CD4-positive, alpha-beta memory T cell (primary cell): ENCODE measurements around the gene TSEN2. TPM values are rescaled to one million over a fixed set of nuclear protein-coding genes. Genes with fewer than 3 reads are reported as not detected.
"Not testable (repeated sequence)": the region's sequence is repeated elsewhere in the genome, so short reads cannot be mapped to it uniquely, and the experiment has no call there.

ENCODE experiments used
- CTCF ChIA-PET: fragments of 350-600 bp; sonication (Branson Sonifier 250); formaldehyde crosslinking; loops from one replicate; lab custom pipeline; 2021; ENCODE audit warnings: inconsistent platforms; ENCODE audit not compliant: partially characterized antibody; lab: Charles Lee
- POLR2A ChIA-PET: fragments of 350-600 bp; sonication (Branson Sonifier 250); formaldehyde crosslinking; loops from one replicate; lab custom pipeline; 2021; ENCODE audit not compliant: partially characterized antibody; lab: Charles Lee
- DNase-seq, 5 donors: peaks; one replicate each; pipeline versions ENCODE4 v3.0.0 to v3.0.0-alpha.2; 2020 to 2022; ENCODE audit warnings: mixed read lengths in 1 of 5
- H3K27ac ChIP-seq: one replicate; pipeline ENCODE4 v1.7.0; 2013; ENCODE audit warnings: low read depth, low read length
- H3K27me3 ChIP-seq: 2 replicates; pipeline ENCODE4 v1.7.0; 2013; ENCODE audit warnings: mild to moderate bottlenecking, low read length, moderate library complexity; ENCODE audit not compliant: insufficient read depth
- H3K36me3 ChIP-seq: 2 replicates; pipeline ENCODE4 v1.7.0; 2013; ENCODE audit warnings: mild to moderate bottlenecking, low read length, moderate library complexity; ENCODE audit not compliant: insufficient read depth
- H3K4me1 ChIP-seq: 2 replicates; pipeline ENCODE4 v1.7.0; 2013; ENCODE audit warnings: mild to moderate bottlenecking, low read length, moderate library complexity; ENCODE audit not compliant: insufficient read depth
- H3K4me3 ChIP-seq, 2 donors: one replicate each; pipeline ENCODE4 v1.7.0; 2013; ENCODE audit warnings: low read length in 2 of 2, mild to moderate bottlenecking in 1 of 2
- H3K9me3 ChIP-seq, 2 donors: one replicate each; pipeline ENCODE4 v1.7.0; 2013; ENCODE audit warnings: low read length in 2 of 2, control low read depth in 1 of 2; ENCODE audit not compliant: control insufficient read depth in 1 of 2
- H3K27ac Mint-ChIP-seq, 7 donors: one replicate each; pipeline ENCODE4 v1.8.0; 2020 to 2021; ENCODE audit warnings: mixed read lengths in 7 of 7, mild to moderate bottlenecking in 6 of 7, inconsistent platforms in 3 of 7, moderate library complexity in 3 of 7
- H3K27me3 Mint-ChIP-seq, 2 donors: one replicate each; pipeline ENCODE4 v1.8.0; 2020 to 2021; ENCODE audit warnings: mixed read lengths in 2 of 2
- H3K36me3 Mint-ChIP-seq, 2 donors: one replicate each; pipeline ENCODE4 v1.8.0; 2020 to 2021; ENCODE audit warnings: mixed read lengths in 2 of 2, inconsistent platforms in 1 of 2, mild to moderate bottlenecking in 1 of 2
- H3K4me1 Mint-ChIP-seq, 4 donors: one replicate each; pipeline ENCODE4 v1.8.0; 2020 to 2021; ENCODE audit warnings: mixed read lengths in 4 of 4, mild to moderate bottlenecking in 1 of 4
- H3K4me3 Mint-ChIP-seq, 8 donors: one replicate each; pipeline ENCODE4 v1.8.0; 2020 to 2021; ENCODE audit warnings: mixed read lengths in 8 of 8, mild to moderate bottlenecking in 7 of 8, moderate library complexity in 6 of 8, inconsistent platforms in 3 of 8
- H3K9me3 Mint-ChIP-seq, 8 donors: one replicate each; pipeline ENCODE4 v1.8.0; 2020 to 2021; ENCODE audit warnings: mixed read lengths in 8 of 8, mild to moderate bottlenecking in 5 of 8, inconsistent platforms in 3 of 8, moderate library complexity in 1 of 8
- intact Hi-C: fragments of 100-400 bp; cut with micrococcal nuclease; formaldehyde crosslinking; loops from one replicate; pipeline ENCODE4 v1.15.1; 2023
- polyA plus RNA-seq, 2 donors: library from polyadenylated mRNA; unstranded; fragments of 300-500 nt; fragmentation: Illumina TruSeq; gene quantifications; one replicate each; pipeline ENCODE4 v1.2.3, GENCODE V29; 2021
- total RNA-seq, 2 experiments: library from RNA; stranded (reverse); gene quantifications; one replicate each; pipeline ENCODE4 v1.2.3, GENCODE V29; 2021

Gene TSEN2
- total and polyA plus RNA-seq, 4 experiments from 2014 or later = 11.2 to 19.6 (median 16.2) TPM

DNA sequence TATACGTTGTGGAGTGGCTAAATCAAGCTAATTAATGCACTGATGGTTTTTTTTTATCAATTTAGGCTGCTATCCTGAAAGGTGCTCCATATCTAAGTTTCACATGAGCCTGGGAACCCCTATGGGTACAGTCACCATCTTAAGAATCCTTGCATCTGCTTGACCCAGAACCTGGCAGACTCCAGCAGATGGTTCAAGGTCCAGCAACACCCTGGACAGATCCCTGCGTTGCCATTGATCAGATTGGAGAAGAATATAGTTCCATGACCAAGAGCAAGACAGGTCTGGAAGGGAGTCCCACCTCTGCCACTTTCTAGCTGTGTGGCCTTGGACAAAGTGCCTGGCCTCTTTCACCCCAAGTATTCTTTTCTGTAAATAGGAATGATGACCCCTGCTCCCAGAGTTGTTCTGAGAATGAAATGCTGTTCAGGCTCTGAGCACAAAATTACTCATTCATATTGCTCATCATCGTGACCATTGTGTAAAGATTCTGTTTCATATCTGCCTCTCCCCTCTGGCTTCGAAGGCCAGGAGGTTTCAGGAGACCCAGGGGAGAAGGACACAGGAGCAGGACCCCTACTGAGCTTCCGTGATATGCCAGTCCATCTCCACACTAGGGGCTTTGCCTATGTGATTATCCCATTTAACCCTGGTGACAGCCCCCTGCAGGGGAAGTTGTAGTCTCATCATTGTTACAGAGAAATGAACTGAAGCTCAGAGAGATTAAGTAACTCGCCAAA, 30.0 kb upstream of the TSEN2 start:
- H3K4me3 ChIP-seq = no peak overlapping the region
- Mint-ChIP-seq H3K4me3 (no peak overlapping the region), H3K4me1 (no peaks in the 10 kb centered on the region), H3K27me3 (no peaks in the 10 kb centered on the region), H3K36me3 (no peaks in the 10 kb centered on the region), H3K9me3 (peaks cover 0 to 10% (median 0%) of the 10 kb centered on the region in 8 donors), H3K27ac (no peak overlapping the region)
- DNase-seq = no peak
- ChIA-PET CTCF (no interaction called here), POLR2A (no interaction called here)
- H3K9me3 ChIP-seq = no peaks in the 10 kb centered on the region
- no peak overlapping the region for H3K27ac ChIP-seq
- H3K4me1 ChIP-seq = no peaks in the 10 kb centered on the region
- intact Hi-C loops = no loop called here
- H3K36me3 ChIP-seq = no peaks in the 10 kb centered on the region
- no peaks in the 10 kb centered on the region for H3K27me3 ChIP-seq

GRCh38 chr3:12454816-12455121, 29.5 kb upstream of the TSEN2 start:
- POLR2A ChIA-PET = no interaction called here
- no peak overlapping the region for H3K27ac Mint-ChIP-seq
- DNase-seq = no peak
- no peaks in the 10 kb centered on the region for H3K36me3 Mint-ChIP-seq
- Histone ChIP-seq H3K27me3 (no peaks in the 10 kb centered on the region), H3K4me1 (no peaks in the 10 kb centered on the region), H3K27ac (no peak overlapping the region), H3K36me3 (no peaks in the 10 kb centered on the region), H3K9me3 (no peaks in the 10 kb centered on the region), H3K4me3 (no peak overlapping the region)
- H3K9me3 Mint-ChIP-seq = peaks cover 0 to 10% (median 0%) of the 10 kb centered on the region in 8 donors
- intact Hi-C loops = no loop called here
- CTCF ChIA-PET = no interaction called here
- no peaks in the 10 kb centered on the region for H3K4me1 Mint-ChIP-seq
- H3K27me3 Mint-ChIP-seq = no peaks in the 10 kb centered on the region
- no peak overlapping the region for H3K4me3 Mint-ChIP-seq

DNA sequence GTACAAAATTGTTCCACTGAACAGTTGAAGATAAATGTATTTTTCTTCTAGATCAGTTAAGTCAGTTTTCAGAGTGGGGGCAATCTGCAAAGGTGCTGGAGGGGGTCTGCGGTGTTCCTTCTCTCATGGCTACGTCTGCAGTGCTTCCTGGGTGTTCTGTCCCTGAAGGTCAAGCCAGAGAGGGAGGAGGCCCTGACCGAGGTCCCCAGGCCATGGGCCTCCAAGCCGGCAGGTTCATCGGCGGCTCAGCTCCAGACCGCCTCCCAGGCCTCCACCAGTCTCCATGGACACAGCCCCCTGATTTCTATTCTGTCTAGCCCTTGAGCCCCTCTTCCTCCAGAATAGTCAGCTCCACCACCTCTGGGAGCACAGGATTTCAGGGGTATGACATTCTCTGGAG, 28.5 kb upstream of the TSEN2 start:
- Mint-ChIP-seq H3K27ac (no peak overlapping the region), H3K4me3 (no peak overlapping the region), H3K27me3 (no peaks in the 10 kb centered on the region), H3K36me3 (no peaks in the 10 kb centered on the region), H3K9me3 (peaks cover 0 to 5% (median 0%) of the 10 kb centered on the region in 8 donors), H3K4me1 (peaks cover 0 to 1% (median under 1%) of the 10 kb centered on the region in 4 donors)
- ChIA-PET POLR2A (no interaction called here), CTCF (interaction anchor here (1.2 kb wide), 1 partner anchor 24 kb away, joined by 3 read pairs; no protein-coding TSS in a partner anchor)
- no peaks in the 10 kb centered on the region for H3K9me3 ChIP-seq
- no peaks in the 10 kb centered on the region for H3K27me3 ChIP-seq
- no peaks in the 10 kb centered on the region for H3K4me1 ChIP-seq
- H3K4me3 ChIP-seq = no peak overlapping the region
- intact Hi-C loops = no loop called here
- no peak overlapping the region for H3K27ac ChIP-seq
- H3K36me3 ChIP-seq = no peaks in the 10 kb centered on the region
- no peak for DNase-seq

DNA sequence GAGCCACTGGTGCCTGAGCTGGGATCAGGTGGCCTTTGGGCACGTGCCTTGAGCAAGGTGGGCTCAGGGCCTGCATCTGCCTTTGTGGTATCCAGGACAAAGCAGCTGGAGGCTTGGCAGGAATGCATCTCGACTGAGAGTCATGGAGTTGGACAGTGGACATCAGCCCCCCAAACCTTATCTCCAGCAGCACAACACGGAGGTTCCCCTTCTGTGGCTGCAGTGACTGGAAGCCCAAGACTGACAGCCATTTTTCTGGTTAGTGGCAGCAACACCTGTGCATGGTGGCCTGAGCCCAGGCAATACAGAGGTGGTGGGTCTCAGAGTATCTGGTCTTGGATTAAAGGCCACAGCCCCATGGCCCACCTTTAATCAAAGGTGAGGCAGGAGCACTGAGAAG, 27.8 kb upstream of the TSEN2 start:
- Histone ChIP-seq H3K4me3 (no peak overlapping the region), H3K9me3 (no peaks in the 10 kb centered on the region), H3K27ac (no peak overlapping the region), H3K4me1 (no peaks in the 10 kb centered on the region), H3K27me3 (no peaks in the 10 kb centered on the region), H3K36me3 (no peaks in the 10 kb centered on the region)
- H3K4me1 Mint-ChIP-seq = peaks cover 0 to 6% (median under 1%) of the 10 kb centered on the region in 4 donors
- H3K27me3 Mint-ChIP-seq = no peaks in the 10 kb centered on the region
- intact Hi-C loops = no loop called here
- no peak overlapping the region for H3K4me3 Mint-ChIP-seq
- H3K36me3 Mint-ChIP-seq = no peaks in the 10 kb centered on the region
- ChIA-PET POLR2A (no interaction called here), CTCF (interaction anchor here (1.2 kb wide), 1 partner anchor 23 kb away, joined by 3 read pairs; no protein-coding TSS in a partner anchor)
- no peak overlapping the region for H3K27ac Mint-ChIP-seq
- no peak for DNase-seq
- H3K9me3 Mint-ChIP-seq = peaks cover 0 to 2% (median 0%) of the 10 kb centered on the region in 8 donors

- H3K4me3 Mint-ChIP-seq, H3K4me3 ChIP-seq, intact Hi-C loops, H3K4me1 Mint-ChIP-seq, H3K9me3 ChIP-seq, H3K4me1 ChIP-seq, H3K36me3 ChIP-seq, H3K27me3 ChIP-seq, CTCF ChIA-PET, POLR2A ChIA-PET, H3K27me3 Mint-ChIP-seq, DNase-seq, H3K27ac Mint-ChIP-seq, H3K36me3 Mint-ChIP-seq, H3K9me3 Mint-ChIP-seq, H3K27ac ChIP-seq: not testable (repeated sequence)
These were observed 26.9 kb upstream of the TSEN2 start for GRCh38 chr3:12457380-12457779.

DNA sequence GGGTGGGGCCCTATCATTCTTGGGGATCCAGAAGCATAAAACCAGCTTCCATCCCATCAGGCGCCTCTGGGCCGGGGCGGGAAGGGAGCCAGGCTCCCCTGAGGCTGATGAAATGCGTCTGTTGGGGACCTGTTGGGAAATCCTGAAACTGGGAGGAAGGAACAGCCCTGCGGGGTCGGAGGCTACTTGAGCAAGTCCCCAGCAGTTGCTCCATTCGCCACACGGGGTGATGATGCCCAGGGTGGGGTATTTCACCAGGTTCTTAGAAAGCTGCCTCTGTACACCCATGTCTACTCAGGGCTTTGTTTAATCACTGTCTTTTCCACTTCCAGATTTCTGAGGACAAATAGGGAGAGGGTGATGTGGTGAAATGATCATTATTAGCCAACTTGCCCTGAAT, 25.4 kb upstream of the TSEN2 start:
- DNase-seq = no peak
- H3K27ac Mint-ChIP-seq = no peak overlapping the region

GRCh38 chr3:12460127-12460526, 24.2 kb upstream of the TSEN2 start:
- intact Hi-C loops = no loop called here
- no peaks in the 10 kb centered on the region for H3K27me3 ChIP-seq
- no peak overlapping the region for H3K4me3 ChIP-seq
- CTCF ChIA-PET = no interaction called here
- no peaks in the 10 kb centered on the region for H3K36me3 ChIP-seq
- Mint-ChIP-seq H3K9me3 (peaks cover 0 to 2% (median 0%) of the 10 kb centered on the region in 8 donors), H3K27me3 (no peaks in the 10 kb centered on the region), H3K4me3 (no peak overlapping the region), H3K4me1 (peaks cover 7 to 14% (median 9%) of the 10 kb centered on the region in 4 donors), H3K27ac (no peak overlapping the region), H3K36me3 (no peaks in the 10 kb centered on the region)
- H3K27ac ChIP-seq = no peak overlapping the region
- peaks cover 7% of the 10 kb centered on the region for H3K4me1 ChIP-seq
- POLR2A ChIA-PET = no interaction called here
- no peak for DNase-seq
- H3K9me3 ChIP-seq = no peaks in the 10 kb centered on the region

More for the DNA sequence above, 25.4 kb upstream of the TSEN2 start:
- no peak overlapping the region for H3K4me3 ChIP-seq
- no peak overlapping the region for H3K27ac ChIP-seq
- Mint-ChIP-seq H3K9me3 (peaks cover 0 to 2% (median 0%) of the 10 kb centered on the region in 8 donors), H3K36me3 (no peaks in the 10 kb centered on the region), H3K4me3 (no peak overlapping the region), H3K27me3 (no peaks in the 10 kb centered on the region), H3K4me1 (peaks cover 7 to 14% (median 8%) of the 10 kb centered on the region in 4 donors)
- H3K4me1 ChIP-seq = peaks cover 7% of the 10 kb centered on the region
- CTCF ChIA-PET = interaction anchor here (0.8 to 0.9 kb wide), 2 partner anchors 12 to 22 kb away, joined by 4 read pairs; no protein-coding TSS in a partner anchor
- H3K9me3 ChIP-seq = no peaks in the 10 kb centered on the region
- POLR2A ChIA-PET = no interaction called here
- no peaks in the 10 kb centered on the region for H3K27me3 ChIP-seq
- intact Hi-C loops = no loop called here
- H3K36me3 ChIP-seq = no peaks in the 10 kb centered on the region
